SK-N-MC (cell line): Measurements from ENCODE around the gene TMIE.

Experiments
- EZH2 ChIP-seq: fragments of 200-600 bp; sonication (generic); IDR thresholded peaks from one replicate; pipeline ENCODE4 v1.6.1; 2017; ENCODE audit warnings: antibody characterized with exemption
- POLR2AphosphoS5 ChIP-seq: IDR thresholded peaks from 2 replicates; pipeline ENCODE4 v1.6.1; 2012; ENCODE audit warnings: mild to moderate bottlenecking, low read depth, low read length, borderline replicate concordance

- TF ChIP-seq EZH2 (no peak), POLR2AphosphoS5 (no peak)
These were observed 36.8 kb upstream of the TMIE start for GRCh38 chr3:46664188-46664970.
